Neural cell (in vitro differentiated cells): ENCODE results near the gene CAPN14.

ENCODE experiments used
- CTCF ChIP-seq: fragments of 450-650 bp; IDR thresholded peaks from 2 replicates; pipeline ENCODE4 v1.5.1; 2014; ENCODE audit warnings: antibody characterized with exemption, mild to moderate bottlenecking, moderate library complexity; ENCODE audit not compliant: poor library complexity, severe bottlenecking
- EP300 ChIP-seq: fragments of 450-650 bp; conservative IDR thresholded peaks from 2 replicates; pipeline ENCODE4 v1.6.1; 2014; ENCODE audit warnings: antibody characterized with exemption, mild to moderate bottlenecking, moderate library complexity; ENCODE audit not compliant: poor library complexity, severe bottlenecking
- EZH2 ChIP-seq: fragments of 200-600, 300-800 bp; shearing (Covaris generic), sonication (generic); IDR thresholded peaks from 2 replicates; pipeline ENCODE4 v1.6.1; 2014; ENCODE audit warnings: antibody characterized with exemption, low read length, borderline replicate concordance, mild to moderate bottlenecking; ENCODE audit not compliant: insufficient read depth, poor library complexity, severe bottlenecking
- MXI1 ChIP-seq: fragments of 450-650 bp; conservative IDR thresholded peaks from 2 replicates; pipeline ENCODE4 v1.6.1; 2014; ENCODE audit warnings: antibody characterized with exemption, mild to moderate bottlenecking; ENCODE audit not compliant: poor library complexity, severe bottlenecking
- POLR2AphosphoS5 ChIP-seq: IDR thresholded peaks from 2 replicates; pipeline ENCODE4 v1.6.1; 2012
- RAD21 ChIP-seq: fragments of 450-650 bp; conservative IDR thresholded peaks from 2 replicates; pipeline ENCODE4 v1.6.1; 2014; ENCODE audit warnings: antibody characterized with exemption, mild to moderate bottlenecking, moderate library complexity
- REST ChIP-seq: IDR thresholded peaks from 2 replicates; pipeline ENCODE4 v1.6.1; 2012; ENCODE audit warnings: borderline replicate concordance
- SMC3 ChIP-seq: fragments of 450-650 bp; conservative IDR thresholded peaks from 2 replicates; pipeline ENCODE4 v1.6.1; 2014; ENCODE audit warnings: antibody characterized with exemption, mild to moderate bottlenecking, moderate library complexity; ENCODE audit not compliant: poor library complexity
- TAF1 ChIP-seq: IDR thresholded peaks from 2 replicates; pipeline ENCODE4 v1.6.1; 2012; ENCODE audit warnings: low read depth

- TF ChIP-seq SMC3 (no peak), RAD21 (no peak), REST (no peak), CTCF (no peak), TAF1 (no peak), POLR2AphosphoS5 (no peak), MXI1 (no peak), EZH2 (no peak), EP300 (no peak)
These were observed 2.0 kb upstream of the CAPN14 start for GRCh38 chr2:31219131-31219969.
